ENCODE results near the gene RNF208.

Gene RNF208

GRCh38 chr9:137189297-137190295 lies 32.4 kb downstream of the RNF208 start:
- peaks cover 32% of the 10 kb centered on the region for H3K4me1 Mint-ChIP-seq
- no peaks in the 10 kb centered on the region for H3K27me3 Mint-ChIP-seq (ENCODE audit: low read depth)

GRCh38 chr9:137188490-137189296 lies 33.3 kb downstream of the RNF208 start, which contains the start of the genes ANAPC2 and SSNA1:
TSS of gene ANAPC2 (minus strand) at chr9:137188560. CDS start at chr9:137188532, 28 bp downstream.
TSS of gene SSNA1 (plus strand) at chr9:137188676. CDS start at chr9:137188727, 51 bp downstream.
- H3K4me3 Mint-ChIP-seq: peak within 1 kb of the TSS; percentile 91 to 99 (median 94)
- H3K36me3 Mint-ChIP-seq (ENCODE audit: low read depth): peaks cover 6% of the 10 kb centered on the region
- H3K9me3 Mint-ChIP-seq: no peaks in the 10 kb centered on the region
- TF ChIP-seq CTCF (IDR thresholded peaks at IDR 0.05; ENCODE audit: unreplicated experiment in 3 of 3): peak in 2 of 3 experiments; percentile 14 to 29
- peaks cover 32% of the 10 kb centered on the region for H3K4me1 Mint-ChIP-seq
- no peaks in the 10 kb centered on the region for H3K27me3 Mint-ChIP-seq (ENCODE audit: low read depth)
- peak within 1 kb of the TSS; percentile 84 to 96 (median 91) for H3K27ac Mint-ChIP-seq

More at GRCh38 chr9:137189297-137190295, 32.4 kb downstream of the RNF208 start:
- H3K27ac Mint-ChIP-seq: peak overlapping the region; percentile 84 to 96 (median 91)
- no peak for TF ChIP-seq CTCF (IDR thresholded peaks at IDR 0.05; ENCODE audit: unreplicated experiment in 3 of 3)
- peak overlapping the region; percentile 90 to 99 (median 93) for H3K4me3 Mint-ChIP-seq
- peaks cover under 1% of the 10 kb centered on the region for H3K36me3 Mint-ChIP-seq (ENCODE audit: low read depth)
- no peaks in the 10 kb centered on the region for H3K9me3 Mint-ChIP-seq

- H3K9me3 Mint-ChIP-seq: no peaks in the 10 kb centered on the region
- no peaks in the 10 kb centered on the region for H3K27me3 Mint-ChIP-seq (ENCODE audit: low read depth)
- no peak for TF ChIP-seq CTCF (IDR thresholded peaks at IDR 0.05; ENCODE audit: unreplicated experiment in 3 of 3)
- peaks cover 6% of the 10 kb centered on the region for H3K36me3 Mint-ChIP-seq (ENCODE audit: low read depth)
- H3K27ac Mint-ChIP-seq: peak overlapping the region; percentile 72 to 91 (median 84)
- peaks cover 32% of the 10 kb centered on the region for H3K4me1 Mint-ChIP-seq
- peak overlapping the region; percentile 91 to 95 (median 94) for H3K4me3 Mint-ChIP-seq
Measured at GRCh38 chr9:137188086-137188489, 34.0 kb downstream of the RNF208 start.

GRCh38 chr9:137187386-137187785 lies 34.7 kb downstream of the RNF208 start:
- peaks cover 6% of the 10 kb centered on the region for H3K36me3 Mint-ChIP-seq (ENCODE audit: low read depth)
- H3K9me3 Mint-ChIP-seq: no peaks in the 10 kb centered on the region
- no peak for TF ChIP-seq CTCF (IDR thresholded peaks at IDR 0.05; ENCODE audit: unreplicated experiment in 3 of 3)
- peak overlapping the region; percentile 91 to 95 (median 94) for H3K4me3 Mint-ChIP-seq
- H3K4me1 Mint-ChIP-seq: peaks cover 32% of the 10 kb centered on the region
- no peaks in the 10 kb centered on the region for H3K27me3 Mint-ChIP-seq (ENCODE audit: low read depth)
- peak overlapping the region in 2 of 3 experiments; percentile 75 to 82 for H3K27ac Mint-ChIP-seq

GRCh38 chr9:137186385-137186784 lies 35.7 kb downstream of the RNF208 start:
- peaks cover 11% of the 10 kb centered on the region for H3K36me3 Mint-ChIP-seq (ENCODE audit: low read depth)
- H3K4me3 Mint-ChIP-seq: peak overlapping the region; percentile 91 to 95 (median 94)
- no peak overlapping the region for H3K27ac Mint-ChIP-seq
- peaks cover 32% of the 10 kb centered on the region for H3K4me1 Mint-ChIP-seq
- no peaks in the 10 kb centered on the region for H3K9me3 Mint-ChIP-seq
- H3K27me3 Mint-ChIP-seq (ENCODE audit: low read depth): no peaks in the 10 kb centered on the region
- TF ChIP-seq CTCF (IDR thresholded peaks at IDR 0.05; ENCODE audit: unreplicated experiment in 3 of 3): no peak

Data from nephron (organoid).